NCI-H1417 treated with DMSO at 0.1 percent for 48 hours (cell line): ENCODE measurements around the gene TARBP2.
A peak's percentile ranks its signal among the peaks of the same experiment; 100 is the strongest.
"Not testable (repeated sequence)": the region's sequence is repeated elsewhere in the genome, so short reads cannot be mapped to it uniquely, and the experiment has no call there.

Experiments used
- DNase-seq: peaks from one replicate; lab custom pipeline; 2025; lab: John Stamatoyannopoulos, UW

TARBP2 gene

GRCh38 chr12:53514628-53515290, 13.7 kb downstream of the TARBP2 start:
- no peak for DNase-seq

GRCh38 chr12:53515291-53515680, 14.2 kb downstream of the TARBP2 start:
- no peak for DNase-seq

- DNase-seq = no peak
Measured at GRCh38 chr12:53516758-53517455, 15.8 kb downstream of the TARBP2 start.

- DNase-seq = no peak
Measured at GRCh38 chr12:53518381-53518780, 17.3 kb downstream of the TARBP2 start.

GRCh38 chr12:53523131-53523530, 22.0 kb downstream of the TARBP2 start:
- no peak for DNase-seq

- no peak for DNase-seq
Measured at GRCh38 chr12:53524476-53524875, 23.4 kb downstream of the TARBP2 start.

GRCh38 chr12:53530061-53530460, 29.0 kb downstream of the TARBP2 start:
- no peak for DNase-seq

- DNase-seq = no peak
Measured at GRCh38 chr12:53530920-53531319, 29.8 kb downstream of the TARBP2 start.

GRCh38 chr12:53532021-53532420, 30.9 kb downstream of the TARBP2 start:
- no peak for DNase-seq

- no peak for DNase-seq
Measured at GRCh38 chr12:53532524-53533445, 31.7 kb downstream of the TARBP2 start.

GRCh38 chr12:53533471-53533870, 32.4 kb downstream of the TARBP2 start:
- DNase-seq = no peak

GRCh38 chr12:53536962-53537361, 35.9 kb downstream of the TARBP2 start:
- no peak for DNase-seq

GRCh38 chr12:53538209-53538689, 37.2 kb downstream of the TARBP2 start:
- DNase-seq = peak; percentile 20

- DNase-seq = no peak
Measured at GRCh38 chr12:53539526-53539925, 38.4 kb downstream of the TARBP2 start.

- peak; percentile 9 for DNase-seq
Measured at GRCh38 chr12:53543539-53543938, 42.5 kb downstream of the TARBP2 start.

- not testable (repeated sequence) for DNase-seq
Measured at GRCh38 chr12:53548354-53548753, 47.3 kb downstream of the TARBP2 start.

GRCh38 chr12:53550131-53550530, 49.0 kb downstream of the TARBP2 start:
- DNase-seq = not testable (repeated sequence)

- DNase-seq = no peak
Measured at GRCh38 chr12:53550595-53550994, 49.5 kb downstream of the TARBP2 start.

- no peak for DNase-seq
Measured at GRCh38 chr12:53551889-53552291, 50.8 kb downstream of the TARBP2 start.

GRCh38 chr12:53552361-53553327, 51.6 kb downstream of the TARBP2 start:
- no peak for DNase-seq
